GM13977 (cell line): ENCODE data around the gene FANCG.

ENCODE experiments used
- DNase-seq: peaks from one replicate; pipeline ENCODE4 v3.0.0; 2012; ENCODE audit warnings: low spot score
- CTCF ChIP-seq: IDR thresholded peaks from 2 replicates; pipeline ENCODE4 v1.5.1; 2012; ENCODE audit warnings: mild to moderate bottlenecking, control low read depth; ENCODE audit not compliant: insufficient read depth; ENCODE audit errors: extremely low read depth, missing control alignments
- in situ Hi-C: fragments of 300-500 bp; cut with MboI; formaldehyde crosslinking; loops from one replicate; pipeline ENCODE4 v1.12.0; 2022; ENCODE audit warnings: low sequenced_read_pairs, low pct_unique_long_range_greater_than_20kb, mixed read lengths, inconsistent platforms; ENCODE audit not compliant: unreplicated experiment

Gene FANCG

DNA sequence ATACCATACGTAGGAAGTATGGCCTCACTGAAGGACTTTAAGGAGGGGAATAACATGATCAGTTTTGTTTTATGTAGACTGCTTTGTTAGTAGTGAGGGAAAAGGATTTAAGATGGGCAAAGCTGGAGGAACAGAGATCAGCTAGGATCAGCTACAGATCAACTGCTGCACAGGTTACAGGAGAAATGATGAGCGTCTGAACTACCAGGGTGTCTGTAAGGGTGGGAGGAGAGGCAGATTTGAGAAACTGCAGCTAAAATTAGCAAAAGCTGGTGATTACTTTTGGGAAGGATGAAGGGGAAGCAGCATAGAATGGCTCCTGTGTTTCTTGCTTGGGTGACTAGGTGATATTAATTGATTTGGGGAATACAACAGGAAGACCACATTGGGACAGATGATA, 46.6 kb downstream of the FANCG start:
- no peak for DNase-seq
- in situ Hi-C loops: no loop called here
- TF ChIP-seq CTCF: no peak

DNA sequence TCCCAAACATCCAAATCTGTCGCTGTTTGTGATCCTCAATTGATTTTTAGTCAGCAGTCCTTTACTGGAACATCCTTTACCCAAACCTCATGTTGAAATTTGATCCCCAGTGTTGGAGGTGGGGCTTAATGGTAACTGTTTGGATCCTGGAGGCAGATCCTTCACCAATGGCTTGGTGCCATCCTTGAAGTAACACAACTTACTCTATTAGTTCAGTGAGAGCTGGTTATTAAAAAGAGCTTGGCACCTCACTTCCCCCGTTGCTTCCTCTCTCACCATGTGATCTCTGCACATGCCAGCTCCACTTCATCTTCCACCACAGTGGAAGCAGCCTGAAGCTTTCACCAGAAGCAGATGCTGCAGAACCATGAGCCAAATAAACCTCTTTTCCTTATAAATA, 49.9 kb downstream of the FANCG start:
- in situ Hi-C loops: no loop called here
- DNase-seq: no peak
- no peak for TF ChIP-seq CTCF

DNA sequence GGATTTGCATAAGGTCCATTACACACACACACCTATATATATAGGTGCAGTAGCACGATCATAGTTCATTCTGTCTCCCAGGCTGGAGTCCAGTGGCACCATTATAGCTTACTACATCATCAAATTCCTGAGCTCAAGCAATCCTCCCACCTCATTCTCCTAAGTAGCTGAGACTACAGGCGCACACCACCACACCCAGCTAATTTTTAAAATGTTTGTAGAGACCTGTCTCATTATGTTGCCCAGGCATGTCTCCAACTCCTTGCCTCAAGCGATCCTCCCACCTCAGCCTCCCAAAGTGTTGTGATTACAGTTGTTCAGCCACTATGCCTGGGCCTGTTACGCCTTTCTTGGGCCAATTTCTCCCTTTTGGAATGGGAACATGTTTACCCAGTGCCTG, 50.5 kb downstream of the FANCG start:
- TF ChIP-seq CTCF: no peak
- in situ Hi-C loops: no loop called here
- DNase-seq: no peak

DNA sequence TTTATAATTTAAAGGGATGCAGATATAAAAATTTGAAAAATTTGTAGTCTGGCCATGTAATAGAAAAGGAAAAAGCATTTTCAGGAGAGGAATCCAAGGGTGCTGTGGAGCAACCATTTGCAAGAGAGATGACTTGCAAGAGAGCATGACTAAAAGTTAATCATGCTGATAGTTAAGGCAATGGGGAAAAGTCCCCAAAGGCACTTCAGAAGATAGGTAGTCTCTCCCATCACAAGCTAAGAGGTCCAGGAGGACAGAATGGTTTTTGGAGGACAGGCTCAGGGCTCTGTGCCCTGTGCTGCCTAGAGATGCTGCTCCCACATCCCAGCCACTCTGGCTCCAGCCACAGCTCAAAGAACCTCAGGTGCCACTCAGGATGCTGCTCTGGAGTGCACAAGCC, 51.4 kb downstream of the FANCG start:
- no peak for DNase-seq
- no peak for TF ChIP-seq CTCF
- in situ Hi-C loops: no loop called here

GRCh38 chr9:35027860-35028259, 51.9 kb downstream of the FANCG start:
- TF ChIP-seq CTCF: no peak
- in situ Hi-C loops: no loop called here

GRCh38 chr9:35027374-35027773, 52.4 kb downstream of the FANCG start:
- TF ChIP-seq CTCF: no peak
- DNase-seq: no peak
- in situ Hi-C loops: no loop called here

More at GRCh38 chr9:35027860-35028259, 51.9 kb downstream of the FANCG start:
- no peak for DNase-seq

DNA sequence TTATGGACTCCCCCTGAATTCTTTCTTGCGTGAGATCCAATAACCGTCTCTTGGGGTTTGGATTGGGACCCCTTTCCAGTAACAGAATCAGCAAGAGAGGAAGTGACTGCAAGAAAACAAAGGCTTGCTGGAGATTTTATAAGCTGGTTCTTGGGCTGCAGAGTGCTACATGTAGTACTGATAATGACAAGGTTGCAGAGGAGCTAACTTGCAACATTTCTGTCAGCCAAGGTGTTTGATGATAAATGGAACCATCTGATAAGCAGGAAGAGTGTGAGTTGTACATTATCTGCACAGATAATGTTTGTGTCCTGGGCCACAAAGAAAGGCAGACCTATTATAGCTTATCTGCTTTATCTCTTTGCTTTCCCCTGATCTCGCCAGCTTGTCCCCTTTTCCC, 53.1 kb downstream of the FANCG start:
- no peak for TF ChIP-seq CTCF
- in situ Hi-C loops: no loop called here
- no peak for DNase-seq
